Prostate gland (tissue), 2 donors: ENCODE data around the gene AARSD1.

Experiments used
- CTCF ChIP-seq, 4 experiments: fragments of 200-600 bp in 2 of 4; fragments of 450-650 bp in 2 of 4; sonication (generic) in 2 of 4; IDR thresholded peaks; 1 replicate in 3 of 4; 2 replicates in 1 of 4; pipeline ENCODE4 v1.5.1; 2016 to 2019; ENCODE audit warnings: antibody characterized with exemption in 4 of 4, mild to moderate bottlenecking in 2 of 4, moderate library complexity in 2 of 4
- POLR2A ChIP-seq: fragments of 450-650 bp; IDR thresholded peaks from one replicate; pipeline ENCODE4 v1.6.1; 2016; ENCODE audit warnings: antibody characterized with exemption, mild to moderate bottlenecking
- POLR2AphosphoS5 ChIP-seq: sonication (generic); formaldehyde crosslinking; IDR thresholded peaks from one replicate; pipeline ENCODE4 v1.6.1; 2017; ENCODE audit warnings: antibody characterized with exemption

- peak in 3 of 4 experiments; percentile 60 to 77 (median 64) for TF ChIP-seq CTCF (IDR thresholded peaks at IDR 0.05)
- no peak for TF ChIP-seq POLR2A
- peak; percentile 78 for TF ChIP-seq POLR2AphosphoS5
Measured at GRCh38 chr17:42928714-42929496, 35.3 kb downstream of the AARSD1 start.
